Activated T-cell treated with anti-CD3 and anti-CD28 coated beads for 48 hours (primary cell): ENCODE measurements around the gene BMP10.
A peak's percentile ranks its signal among the peaks of the same experiment; 100 is the strongest.
"Not testable (repeated sequence)": the region's sequence is repeated elsewhere in the genome, so short reads cannot be mapped to it uniquely, and the experiment has no call there.

ENCODE experiments used
- DNase-seq: peaks from one replicate; pipeline ENCODE4 v3.0.0-alpha.2; 2020; ENCODE audit warnings: low read depth

BMP10 gene

GRCh38 chr2:68871159-68871764, at the start of gene BMP10:
BMP10 (minus strand) TSS chr2:68871397; CDS start chr2:68871358, 39 bp downstream.
- DNase-seq: no peak

- DNase-seq: no peak
These were observed 49.4 kb upstream of the BMP10 start for GRCh38 chr2:68920481-68921170.

- DNase-seq: no peak
These were observed 47.3 kb upstream of the BMP10 start for GRCh38 chr2:68918497-68918896.

GRCh38 chr2:68917034-68917718, 46.0 kb upstream of the BMP10 start:
- no peak for DNase-seq

GRCh38 chr2:68916226-68916625, 45.0 kb upstream of the BMP10 start:
- DNase-seq: no peak

- no peak for DNase-seq
These were observed 44.2 kb upstream of the BMP10 start for GRCh38 chr2:68915393-68915792.

GRCh38 chr2:68913359-68913758, 42.2 kb upstream of the BMP10 start:
- DNase-seq: no peak

GRCh38 chr2:68912732-68913131, 41.5 kb upstream of the BMP10 start:
- no peak for DNase-seq

- DNase-seq: no peak
These were observed 40.9 kb upstream of the BMP10 start for GRCh38 chr2:68912111-68912510.

GRCh38 chr2:68911709-68912108, 40.5 kb upstream of the BMP10 start:
- DNase-seq: no peak

- DNase-seq: no peak
These were observed 40.0 kb upstream of the BMP10 start for GRCh38 chr2:68911246-68911645.

- DNase-seq: peak; percentile 63
These were observed 38.8 kb upstream of the BMP10 start for GRCh38 chr2:68909793-68910674.

- DNase-seq: peak; percentile 70
These were observed 37.3 kb upstream of the BMP10 start for GRCh38 chr2:68908392-68908970.

GRCh38 chr2:68907920-68908253, 36.7 kb upstream of the BMP10 start:
- no peak for DNase-seq

- no peak for DNase-seq
These were observed 36.2 kb upstream of the BMP10 start for GRCh38 chr2:68907232-68907919.

GRCh38 chr2:68906716-68907115, 35.5 kb upstream of the BMP10 start:
- DNase-seq: no peak

- DNase-seq: no peak
These were observed 33.9 kb upstream of the BMP10 start for GRCh38 chr2:68905116-68905515.

GRCh38 chr2:68901561-68901960, 30.4 kb upstream of the BMP10 start:
- no peak for DNase-seq

- no peak for DNase-seq
These were observed 30.0 kb upstream of the BMP10 start for GRCh38 chr2:68901199-68901514.

GRCh38 chr2:68900496-68901198, 29.4 kb upstream of the BMP10 start:
- no peak for DNase-seq

GRCh38 chr2:68895981-68896380, 24.8 kb upstream of the BMP10 start:
- DNase-seq: not testable (repeated sequence)
